HEK293T (cell line): ENCODE measurements around the gene LRGUK.

Experiments used
- CTCF ChIA-PET: fragments of 350-600 bp; formaldehyde crosslinking; extraction: SDS; loops from one replicate; lab custom pipeline; 2021; ENCODE audit warnings: antibody characterized with exemption, inconsistent platforms; lab: Yijun Ruan, JAX
- POLR2A ChIA-PET: fragments of 350-600 bp; formaldehyde crosslinking; extraction: SDS; loops from one replicate; lab custom pipeline; 2020; ENCODE audit warnings: antibody characterized with exemption, inconsistent platforms; lab: Yijun Ruan, JAX
- DNase-seq: peaks from one replicate; pipeline ENCODE4 v3.0.0; 2012; ENCODE audit warnings: mixed read lengths; ENCODE audit errors: extremely low spot score
- ARNT ChIP-seq: fragments of 450-650 bp; IDR thresholded peaks from 2 replicates; pipeline ENCODE4 v1.6.1; 2017; ENCODE audit warnings: mild to moderate bottlenecking
- BHLHE40 ChIP-seq: fragments of 450-650 bp; IDR thresholded peaks from 2 replicates; pipeline ENCODE4 v1.6.1; 2016; ENCODE audit warnings: mild to moderate bottlenecking, moderate library complexity, borderline replicate concordance
- CTBP1 ChIP-seq: fragments of 450-650 bp; IDR thresholded peaks from 2 replicates; pipeline ENCODE4 v1.6.1; 2016; ENCODE audit warnings: borderline replicate concordance
- ELF4 ChIP-seq: fragments of 450-650 bp; IDR thresholded peaks from 2 replicates; pipeline ENCODE4 v1.6.1; 2017; ENCODE audit warnings: antibody characterized with exemption
- FOXA1 ChIP-seq: fragments of 450-650 bp; IDR thresholded peaks from 2 replicates; pipeline ENCODE4 v1.6.1; 2016; ENCODE audit warnings: mild to moderate bottlenecking
- FOXK2 ChIP-seq: fragments of 450-650 bp; IDR thresholded peaks from 2 replicates; pipeline ENCODE4 v1.6.1; 2016; ENCODE audit warnings: mild to moderate bottlenecking
- FOXM1 ChIP-seq: fragments of 450-650 bp; IDR thresholded peaks from 2 replicates; pipeline ENCODE4 v1.6.1; 2017; ENCODE audit warnings: mild to moderate bottlenecking, borderline replicate concordance
- HDGF ChIP-seq: fragments of 450-650 bp; IDR thresholded peaks from 2 replicates; pipeline ENCODE4 v1.6.1; 2017; ENCODE audit warnings: antibody characterized with exemption, borderline replicate concordance
- L3MBTL2 ChIP-seq: fragments of 450-650 bp; conservative IDR thresholded peaks from 2 replicates; pipeline ENCODE4 v1.6.1; 2016; ENCODE audit warnings: mild to moderate bottlenecking
- LEF1 ChIP-seq: fragments of 450-650 bp; IDR thresholded peaks from 2 replicates; pipeline ENCODE4 v1.6.1; 2017; ENCODE audit warnings: mild to moderate bottlenecking, borderline replicate concordance
- NFRKB ChIP-seq: fragments of 450-650 bp; IDR thresholded peaks from 2 replicates; pipeline ENCODE4 v1.6.1; 2016; ENCODE audit warnings: mild to moderate bottlenecking, moderate library complexity
- SP1 ChIP-seq: fragments of 450-650 bp; IDR thresholded peaks from 2 replicates; pipeline ENCODE4 v1.6.1; 2017
- SUZ12 ChIP-seq: fragments of 450-650 bp; IDR thresholded peaks from 2 replicates; pipeline ENCODE4 v1.6.1; 2016; ENCODE audit warnings: mild to moderate bottlenecking
- TARDBP ChIP-seq: fragments of 450-650 bp; IDR thresholded peaks from 2 replicates; pipeline ENCODE4 v1.6.1; 2016
- ZNF384 ChIP-seq: fragments of 450-650 bp; IDR thresholded peaks from 2 replicates; pipeline ENCODE4 v1.6.1; 2016
- TF ChIP-seq, protein P1 (sequence below): fragments of 450-650 bp; IDR thresholded peaks from 2 replicates; pipeline ENCODE4 v1.6.1; 2016

The LRGUK gene

DNA sequence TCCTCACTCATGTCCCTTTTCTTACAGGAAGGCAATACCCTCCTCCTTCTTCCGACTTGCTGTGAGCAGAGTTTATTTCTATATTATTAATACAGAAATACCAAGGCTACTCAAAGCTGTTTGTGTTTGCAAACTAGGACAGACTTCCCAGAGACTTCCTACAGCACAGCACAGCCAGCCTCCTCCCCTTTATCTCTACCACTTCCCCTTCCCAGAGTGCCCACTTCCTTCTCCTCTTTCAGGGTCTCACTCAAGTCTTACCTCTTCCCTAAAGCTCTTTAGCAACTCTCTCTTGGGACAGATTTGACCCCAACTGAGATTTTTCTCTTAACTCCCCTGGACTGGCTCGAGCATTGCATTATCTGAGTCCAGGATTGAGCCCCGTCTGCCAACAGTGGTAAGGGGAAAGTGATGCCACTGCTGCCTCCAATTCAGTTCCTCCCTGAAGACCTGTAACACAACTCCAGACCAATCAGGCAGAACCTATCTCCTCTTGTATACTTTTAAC is 5.5 kb upstream of the LRGUK start:
- CTCF ChIA-PET: no interaction called here
- no peak for DNase-seq
- TF ChIP-seq FOXM1 (no peak), LEF1 (no peak), ARNT (no peak), ELF4 (no peak), CTBP1 (no peak), L3MBTL2 (no peak), FOXK2 (no peak), NFRKB (no peak), SUZ12 (no peak), HDGF (no peak), BHLHE40 (no peak), ZNF384 (no peak), SP1 (no peak), FOXA1 (no peak), TARDBP (no peak)
- TF ChIP-seq, protein P1, sequence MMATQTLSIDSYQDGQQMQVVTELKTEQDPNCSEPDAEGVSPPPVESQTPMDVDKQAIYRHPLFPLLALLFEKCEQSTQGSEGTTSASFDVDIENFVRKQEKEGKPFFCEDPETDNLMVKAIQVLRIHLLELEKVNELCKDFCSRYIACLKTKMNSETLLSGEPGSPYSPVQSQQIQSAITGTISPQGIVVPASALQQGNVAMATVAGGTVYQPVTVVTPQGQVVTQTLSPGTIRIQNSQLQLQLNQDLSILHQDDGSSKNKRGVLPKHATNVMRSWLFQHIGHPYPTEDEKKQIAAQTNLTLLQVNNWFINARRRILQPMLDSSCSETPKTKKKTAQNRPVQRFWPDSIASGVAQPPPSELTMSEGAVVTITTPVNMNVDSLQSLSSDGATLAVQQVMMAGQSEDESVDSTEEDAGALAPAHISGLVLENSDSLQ: no peak
- POLR2A ChIA-PET: no interaction called here

DNA sequence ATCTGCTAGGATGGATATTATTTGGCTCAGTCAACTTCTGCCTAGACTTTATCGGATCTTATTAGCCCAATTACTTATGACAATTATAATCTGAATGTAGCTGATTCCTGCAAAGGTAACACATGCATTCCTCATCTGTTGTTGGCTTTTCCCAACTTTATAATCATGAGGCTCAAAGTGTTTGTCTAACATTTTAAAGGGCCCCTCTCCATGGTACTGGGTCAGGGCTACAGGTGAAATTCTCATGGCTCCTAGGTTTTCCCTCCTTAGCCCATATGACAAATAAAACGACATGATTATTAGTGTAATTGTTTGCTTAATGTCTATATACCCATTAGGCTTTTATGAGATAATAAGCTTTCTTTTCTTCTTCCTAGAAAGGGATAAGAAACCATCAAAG is 4.2 kb upstream of the LRGUK start:
- CTCF ChIA-PET: no interaction called here
- POLR2A ChIA-PET: no interaction called here
- no peak for DNase-seq
- TF ChIP-seq SP1 (no peak), TARDBP (no peak), SUZ12 (no peak), BHLHE40 (no peak), ARNT (no peak), FOXK2 (no peak), ELF4 (no peak), ZNF384 (no peak)
- TF ChIP-seq, protein P1: no peak

DNA sequence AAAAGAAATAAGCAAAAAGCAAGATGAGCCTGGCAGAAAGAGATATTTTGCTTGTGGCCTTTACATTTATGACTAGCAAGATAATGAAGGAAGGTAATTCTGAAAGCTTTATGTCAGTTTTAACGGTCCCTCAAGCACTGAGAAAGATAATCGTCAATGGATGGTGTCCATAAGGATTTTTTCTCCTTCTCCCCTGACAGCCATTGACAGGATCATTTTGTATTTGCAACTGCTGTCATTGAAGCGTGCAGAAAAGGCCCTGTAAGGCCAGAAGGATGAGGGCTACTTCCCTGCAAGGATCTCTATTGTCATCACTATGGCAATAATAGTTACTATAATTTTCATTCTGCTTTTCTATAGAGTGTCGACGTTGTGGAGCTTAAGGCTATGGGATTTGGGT is 994 bp upstream of the LRGUK start:
- POLR2A ChIA-PET: no interaction called here
- CTCF ChIA-PET: interaction anchor here (2.6 kb wide), 1 partner anchor 15 kb away, joined by 15 read pairs; no protein-coding TSS in a partner anchor
- DNase-seq: no peak
- TF ChIP-seq BHLHE40 (no peak), ZNF384 (no peak), FOXM1 (no peak), NFRKB (no peak), TARDBP (no peak), L3MBTL2 (no peak), SUZ12 (no peak), CTBP1 (no peak), FOXK2 (no peak), ELF4 (no peak), LEF1 (no peak), FOXA1 (no peak), ARNT (no peak), HDGF (no peak), SP1 (no peak)
- TF ChIP-seq, protein P1: no peak

DNA sequence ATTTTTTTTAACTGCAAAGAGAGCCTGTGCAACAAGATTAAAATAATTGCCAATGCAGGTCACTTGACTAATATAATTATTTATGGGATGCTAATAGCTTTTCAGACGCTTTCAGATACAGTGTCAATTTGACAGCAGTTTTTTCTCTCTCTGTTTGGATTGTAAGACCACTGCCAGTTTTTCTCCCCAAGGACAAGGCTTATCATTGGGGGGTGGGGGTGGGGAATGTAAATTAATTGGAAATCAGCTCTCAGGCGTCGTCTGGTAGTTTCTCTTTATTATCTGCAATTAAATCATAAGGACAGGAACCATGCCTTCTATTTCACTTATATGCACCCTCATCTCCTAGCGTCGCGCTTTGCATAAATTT is 559 bp upstream of the LRGUK start:
- CTCF ChIA-PET: interaction anchor here (2.6 kb wide), 1 partner anchor 15 kb away, joined by 15 read pairs; no protein-coding TSS in a partner anchor
- no peak for TF ChIP-seq LEF1
- no peak for TF ChIP-seq NFRKB
- no peak for TF ChIP-seq ZNF384
- TF ChIP-seq ARNT: no peak
- TF ChIP-seq, protein P1: no peak
- no peak for TF ChIP-seq HDGF
- TF ChIP-seq TARDBP: no peak
- no peak for TF ChIP-seq CTBP1
- no peak for TF ChIP-seq FOXK2
- TF ChIP-seq SP1: no peak
- no peak for TF ChIP-seq ELF4
- no peak for TF ChIP-seq SUZ12
- TF ChIP-seq BHLHE40: no peak
- no peak for TF ChIP-seq FOXA1
- no peak for TF ChIP-seq L3MBTL2
- no peak for DNase-seq
- POLR2A ChIA-PET: no interaction called here

DNA sequence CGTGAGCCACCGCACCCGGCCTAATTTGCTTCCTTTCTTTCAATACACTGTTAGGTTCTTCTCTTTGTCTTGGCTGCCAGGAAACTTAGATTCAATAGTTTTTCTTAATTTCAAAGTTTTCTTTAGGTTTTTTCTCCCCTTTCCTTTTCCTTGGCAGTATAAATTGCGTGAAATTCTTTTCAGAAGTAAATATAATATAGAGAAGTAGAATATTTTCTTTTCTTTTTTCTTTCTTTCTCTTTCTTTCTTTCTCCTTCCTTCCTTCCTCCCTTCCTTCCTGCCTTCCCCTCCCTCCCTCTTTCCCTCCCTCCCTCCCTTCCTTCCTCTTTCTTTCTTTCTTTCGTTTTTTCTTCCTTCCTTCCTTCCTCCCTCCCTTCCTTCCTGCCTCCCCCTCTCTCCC is 1.7 kb downstream of the LRGUK start:
- ChIA-PET CTCF (interaction anchor here (2.6 kb wide), 1 partner anchor 12 kb away, joined by 15 read pairs; no protein-coding TSS in a partner anchor), POLR2A (no interaction called here)
- TF ChIP-seq NFRKB (no peak), CTBP1 (no peak), BHLHE40 (no peak), TARDBP (no peak), L3MBTL2 (no peak), ARNT (no peak), FOXK2 (no peak), SP1 (no peak), LEF1 (no peak), FOXA1 (no peak), ZNF384 (no peak), SUZ12 (no peak), FOXM1 (no peak), HDGF (no peak), ELF4 (no peak)
- TF ChIP-seq, protein P1: no peak
- DNase-seq: no peak
